ENCODE data around the gene CDC26.

CDC26 gene

GRCh38 chr9:113290052-113290607 lies 14.8 kb upstream of the CDC26 start:
- no peak for TF ChIP-seq CTCF (conservative IDR thresholded peaks at IDR 0.05)
- no peak overlapping the region for H3K27ac ChIP-seq

GRCh38 chr9:113289091-113289490 lies 13.7 kb upstream of the CDC26 start:
- peak overlapping the region; percentile 81 for H3K27ac ChIP-seq
- no peak for TF ChIP-seq CTCF (conservative IDR thresholded peaks at IDR 0.05)

- no peak for TF ChIP-seq CTCF (conservative IDR thresholded peaks at IDR 0.05)
- peak overlapping the region; percentile 3; the same call in 1 of the 2 replicates for H3K27ac ChIP-seq
These were observed 6.0 kb upstream of the CDC26 start for GRCh38 chr9:113281356-113281755.

- H3K27ac ChIP-seq: peak overlapping the region; percentile 91
- TF ChIP-seq CTCF (conservative IDR thresholded peaks at IDR 0.05): no peak
These were observed 3.5 kb upstream of the CDC26 start for GRCh38 chr9:113278840-113279239.

GRCh38 chr9:113274474-113275156 lies 757 bp downstream of the CDC26 start:
- peak overlapping the region; percentile 91 for H3K27ac ChIP-seq
- peak; percentile 85 for TF ChIP-seq CTCF (conservative IDR thresholded peaks at IDR 0.05)

GRCh38 chr9:113269871-113270270 lies 5.5 kb downstream of the CDC26 start:
- no peak for TF ChIP-seq CTCF (conservative IDR thresholded peaks at IDR 0.05)
- H3K27ac ChIP-seq: no peak overlapping the region

- H3K27ac ChIP-seq: no peak overlapping the region
- no peak for TF ChIP-seq CTCF (conservative IDR thresholded peaks at IDR 0.05)
These were observed 6.0 kb downstream of the CDC26 start for GRCh38 chr9:113269355-113269754.
